NCI-H1105 (cell line): Measurements from ENCODE around the gene PTPRG.
A peak's percentile ranks its signal among the peaks of the same experiment; 100 is the strongest.

Source experiments
- DNase-seq: peaks from one replicate; lab custom pipeline; 2025; lab: John Stamatoyannopoulos, UW

The PTPRG gene

GRCh38 chr3:62187022-62187431 lies 625.7 kb downstream of the PTPRG start:
- no peak for DNase-seq

GRCh38 chr3:62188681-62189375 lies 627.5 kb downstream of the PTPRG start:
- DNase-seq: peak; percentile 34

GRCh38 chr3:62189376-62189698 lies 628.0 kb downstream of the PTPRG start:
- DNase-seq: no peak

- no peak for DNase-seq
Measured at GRCh38 chr3:62192891-62193290, 631.5 kb downstream of the PTPRG start.

GRCh38 chr3:62193586-62194345 lies 632.4 kb downstream of the PTPRG start:
- DNase-seq: no peak

- no peak for DNase-seq
Measured at GRCh38 chr3:62197350-62198012, 636.1 kb downstream of the PTPRG start.

- DNase-seq: no peak
Measured at GRCh38 chr3:62199126-62199525, 637.8 kb downstream of the PTPRG start.

GRCh38 chr3:62201438-62202035 lies 640.2 kb downstream of the PTPRG start:
- no peak for DNase-seq

GRCh38 chr3:62203152-62203551 lies 641.8 kb downstream of the PTPRG start:
- no peak for DNase-seq

- no peak for DNase-seq
Measured at GRCh38 chr3:62203561-62203960, 642.2 kb downstream of the PTPRG start.

- DNase-seq: no peak
Measured at GRCh38 chr3:62207197-62207596, 645.8 kb downstream of the PTPRG start.

- DNase-seq: no peak
Measured at GRCh38 chr3:62208385-62208784, 647.0 kb downstream of the PTPRG start.

- no peak for DNase-seq
Measured at GRCh38 chr3:62209101-62209500, 647.7 kb downstream of the PTPRG start.

- no peak for DNase-seq
Measured at GRCh38 chr3:62210011-62210410, 648.6 kb downstream of the PTPRG start.

- no peak for DNase-seq
Measured at GRCh38 chr3:62211675-62212429, 650.5 kb downstream of the PTPRG start.

- no peak for DNase-seq
Measured at GRCh38 chr3:62214850-62215249, 653.5 kb downstream of the PTPRG start.

GRCh38 chr3:62220616-62221015 lies 659.2 kb downstream of the PTPRG start:
- no peak for DNase-seq

- DNase-seq: no peak
Measured at GRCh38 chr3:62225051-62225450, 663.7 kb downstream of the PTPRG start.

GRCh38 chr3:62226601-62227339 lies 665.4 kb downstream of the PTPRG start:
- no peak for DNase-seq

GRCh38 chr3:62228467-62228866 lies 667.1 kb downstream of the PTPRG start:
- DNase-seq: no peak

GRCh38 chr3:62229211-62229610 lies 667.8 kb downstream of the PTPRG start:
- DNase-seq: no peak
